ENCODE data around the gene DARS2.
"Not testable (repeated sequence)": the region's sequence is repeated elsewhere in the genome, so short reads cannot be mapped to it uniquely, and the experiment has no call there.

Gene DARS2

DNA sequence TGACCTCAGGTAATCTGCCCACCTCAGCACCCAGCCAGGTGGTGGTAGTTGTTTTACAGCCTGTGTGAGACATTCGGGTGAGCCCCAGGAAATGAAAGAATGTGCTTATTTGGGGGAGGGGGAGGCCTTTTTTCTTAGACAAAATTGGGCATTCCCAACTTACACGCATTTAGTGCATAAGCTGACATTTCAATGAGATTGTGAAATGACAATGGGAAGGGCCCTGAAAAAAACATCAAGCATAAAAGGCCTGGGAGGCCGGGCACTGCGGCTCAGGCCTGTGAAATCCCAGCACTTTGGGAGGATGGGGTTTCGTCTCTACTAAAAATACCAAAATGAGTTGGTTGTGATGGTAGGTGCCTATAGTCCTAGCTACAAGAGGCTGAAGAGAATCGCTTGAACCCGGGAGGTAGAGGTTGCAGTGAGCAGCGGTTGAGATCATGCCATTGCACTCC is 38.3 kb downstream of the DARS2 start:
- DNase-seq: no peak

DNA sequence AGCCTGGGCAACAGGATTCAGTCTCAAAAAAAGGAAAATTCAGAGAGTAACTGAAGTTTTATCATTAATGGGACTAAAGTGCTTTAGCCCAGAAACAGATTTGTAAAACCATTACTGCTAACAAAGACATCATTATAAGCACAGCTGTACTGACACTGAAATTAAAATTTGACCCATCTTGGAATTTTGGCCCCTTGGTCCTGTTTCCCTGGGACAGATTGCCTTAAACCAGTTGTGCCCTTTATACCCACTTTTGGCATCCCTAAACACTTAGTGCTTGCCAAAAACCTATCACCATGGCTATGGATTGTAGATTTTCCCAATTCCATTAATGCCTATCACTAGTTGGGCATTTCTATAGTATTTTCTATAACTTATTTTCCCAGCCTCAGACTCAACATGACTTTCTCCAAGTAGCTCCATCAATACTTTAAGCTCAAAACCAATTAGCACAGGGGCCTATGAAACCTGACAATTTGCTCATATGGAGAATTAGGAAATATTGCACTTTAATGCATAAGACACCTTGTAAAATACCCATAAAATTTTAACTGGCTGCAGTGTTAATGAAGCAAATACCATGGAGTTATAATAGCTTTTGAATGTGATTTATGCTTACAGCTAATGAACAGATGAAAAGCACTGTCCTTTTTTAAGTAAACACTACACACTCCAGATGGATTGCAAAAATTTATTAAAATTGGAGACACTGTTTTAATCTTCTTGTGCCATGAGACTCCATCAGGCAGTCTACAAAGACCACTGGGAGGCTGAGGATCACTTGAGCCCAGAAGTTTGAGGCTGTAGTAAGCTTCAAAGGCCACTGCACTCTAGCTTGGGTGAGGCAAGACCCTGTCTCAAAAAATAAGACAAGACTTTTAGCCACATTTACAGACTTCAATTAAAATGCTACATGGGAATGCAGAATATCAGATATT is 39.0 kb downstream of the DARS2 start:
- DNase-seq: no peak

DNA sequence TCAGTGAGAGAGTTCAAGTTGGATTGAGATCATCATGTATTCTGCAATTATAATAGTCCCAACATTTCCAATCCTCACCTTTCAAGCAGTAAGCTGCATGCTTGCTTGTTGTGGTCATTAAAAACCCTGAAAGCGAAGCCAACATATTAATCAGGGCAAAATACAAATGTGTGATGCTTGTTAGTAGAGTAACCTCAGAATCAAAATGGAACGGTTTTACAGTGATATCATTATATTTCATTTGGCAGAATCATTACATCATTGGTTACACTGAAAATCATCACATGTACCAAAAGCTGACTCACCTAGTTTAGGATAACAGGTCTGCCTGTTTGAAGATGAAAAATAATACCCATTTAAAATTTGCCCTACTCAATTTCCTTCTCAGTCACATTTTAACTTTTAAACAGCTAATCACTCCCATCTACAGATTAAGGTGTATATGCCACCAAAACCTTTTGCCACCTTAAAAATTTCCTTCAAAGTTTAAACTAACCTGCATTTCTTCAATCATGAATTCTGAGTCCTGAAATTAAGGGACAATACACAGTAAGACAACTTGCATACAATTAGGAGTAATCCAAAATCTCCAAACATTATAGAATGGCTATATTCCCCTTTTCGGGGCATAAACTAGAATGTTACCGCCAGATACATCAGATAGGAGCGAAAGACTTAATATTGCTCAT is 39.9 kb downstream of the DARS2 start:
- DNase-seq: no peak

DNA sequence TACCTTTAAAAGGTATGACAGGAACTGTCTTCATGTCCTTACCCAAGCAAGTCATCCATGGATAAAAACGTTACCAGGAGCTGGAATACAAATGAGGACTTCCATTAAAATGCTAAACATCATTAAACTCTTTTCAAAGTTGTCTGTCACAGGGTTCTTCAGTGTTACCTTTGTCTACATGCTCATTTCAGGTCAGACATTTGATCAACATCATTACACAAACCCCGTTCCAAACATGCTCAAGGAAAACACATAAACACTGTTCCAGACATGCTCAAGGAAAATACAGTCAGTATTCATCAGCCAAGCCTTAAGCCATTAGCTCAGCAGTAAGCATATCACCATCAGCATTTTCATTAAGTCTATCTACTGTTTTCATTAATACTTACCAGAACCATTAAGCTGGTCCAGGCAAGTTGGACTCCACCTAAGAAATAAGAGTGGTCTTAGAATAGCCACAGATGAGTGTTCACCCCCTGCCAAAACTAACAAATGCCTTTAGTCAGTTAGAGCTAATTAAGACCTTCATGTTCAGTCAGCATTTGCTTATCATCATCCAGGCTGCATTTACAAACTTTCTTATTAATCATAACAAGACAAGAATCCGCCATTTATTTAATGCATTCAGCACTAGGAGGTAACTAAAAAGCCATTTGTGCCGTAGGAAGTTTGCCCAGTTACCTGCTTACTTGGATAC is 41.1 kb downstream of the DARS2 start:
- no peak for DNase-seq

DNA sequence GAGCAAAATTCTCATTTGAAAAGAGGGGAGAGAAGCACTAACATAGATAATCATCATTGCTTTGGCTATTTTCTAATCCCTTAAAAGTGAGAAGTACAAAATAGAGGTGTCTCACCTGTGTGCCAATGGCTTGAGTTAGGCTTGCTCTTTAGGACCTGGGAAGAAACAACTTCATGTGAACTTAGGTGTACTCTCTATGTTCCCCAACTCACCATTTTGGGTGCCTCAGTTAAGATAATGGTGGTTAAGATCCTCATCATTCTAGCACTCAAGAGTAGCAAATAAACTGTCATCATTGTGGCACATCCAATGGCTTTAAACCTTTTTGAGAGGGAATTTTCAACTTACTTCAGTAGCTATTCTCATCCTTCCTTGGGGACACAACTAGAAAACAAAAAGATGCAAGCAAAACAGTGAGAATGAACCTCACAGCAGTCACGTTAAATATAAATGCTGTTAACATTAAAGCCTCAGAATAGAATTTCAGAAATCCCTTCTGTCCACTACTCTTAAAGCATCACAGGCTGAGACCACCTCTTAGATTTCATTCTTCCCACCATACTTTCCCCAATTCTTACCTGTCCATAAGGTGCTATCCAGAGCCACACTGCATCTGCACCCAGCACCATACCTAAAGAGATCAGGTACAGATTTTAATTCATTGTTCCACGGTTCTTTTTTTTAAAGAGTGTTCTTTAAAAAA is 42.1 kb downstream of the DARS2 start:
- DNase-seq: no peak

DNA sequence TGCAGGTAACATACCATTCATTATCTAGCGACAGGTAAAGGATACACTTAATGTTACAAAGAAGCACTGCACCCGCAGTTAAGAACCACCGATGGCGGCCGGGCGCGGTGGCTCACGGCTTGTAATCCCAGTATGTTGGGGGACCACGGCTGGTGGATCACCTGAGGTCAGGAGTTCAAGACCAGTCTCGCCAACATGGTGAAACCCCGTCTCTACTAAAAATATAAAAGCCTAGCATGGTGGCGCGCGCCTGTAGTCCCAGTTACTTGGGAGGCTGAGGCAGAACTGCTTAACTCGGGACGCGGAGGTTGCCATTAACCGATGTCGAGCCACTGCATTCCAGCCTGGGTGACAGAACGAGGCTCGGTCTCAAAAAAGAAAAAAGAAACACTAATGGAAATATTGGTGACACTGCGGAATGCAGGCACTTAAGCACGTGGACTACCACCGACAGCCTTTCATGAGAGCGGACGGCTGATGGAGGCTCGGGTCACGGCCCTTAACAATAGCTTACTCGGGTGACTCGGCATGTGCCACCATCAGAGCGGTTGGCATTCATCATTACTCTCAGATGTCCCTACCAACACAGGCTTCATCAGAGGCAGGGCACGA is 42.8 kb downstream of the DARS2 start:
- no peak for DNase-seq

DNA sequence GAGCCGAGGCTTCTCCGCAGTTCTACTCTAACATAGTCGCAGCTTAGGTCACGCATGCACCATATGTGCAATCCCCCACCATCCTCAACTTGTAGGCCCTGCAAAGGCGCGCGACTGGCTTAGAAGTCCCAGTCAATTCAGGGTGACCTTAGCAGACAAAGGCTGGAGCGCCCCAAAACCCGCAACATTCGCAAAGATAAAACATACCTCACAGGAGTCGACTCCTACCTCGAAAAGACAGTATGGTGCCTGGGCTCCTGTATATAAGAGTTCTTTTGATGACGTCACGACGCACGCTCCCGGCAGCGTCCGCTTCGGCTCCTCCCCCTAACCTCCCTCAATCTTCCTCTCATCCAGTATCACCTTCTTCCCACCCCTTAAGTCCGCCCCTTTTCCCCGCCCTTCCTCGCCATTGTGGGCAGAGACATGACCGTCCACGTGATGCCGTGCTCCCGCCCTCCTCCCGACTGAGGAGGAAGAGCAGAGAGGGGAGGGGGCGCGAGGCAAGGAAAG is 43.3 kb downstream of the DARS2 start, which contains the start of gene GAS5:
GAS5 (minus strand) TSS at position 237 of the 513 bp plus-strand sequence.
- DNase-seq: peak; percentile 99

DNA sequence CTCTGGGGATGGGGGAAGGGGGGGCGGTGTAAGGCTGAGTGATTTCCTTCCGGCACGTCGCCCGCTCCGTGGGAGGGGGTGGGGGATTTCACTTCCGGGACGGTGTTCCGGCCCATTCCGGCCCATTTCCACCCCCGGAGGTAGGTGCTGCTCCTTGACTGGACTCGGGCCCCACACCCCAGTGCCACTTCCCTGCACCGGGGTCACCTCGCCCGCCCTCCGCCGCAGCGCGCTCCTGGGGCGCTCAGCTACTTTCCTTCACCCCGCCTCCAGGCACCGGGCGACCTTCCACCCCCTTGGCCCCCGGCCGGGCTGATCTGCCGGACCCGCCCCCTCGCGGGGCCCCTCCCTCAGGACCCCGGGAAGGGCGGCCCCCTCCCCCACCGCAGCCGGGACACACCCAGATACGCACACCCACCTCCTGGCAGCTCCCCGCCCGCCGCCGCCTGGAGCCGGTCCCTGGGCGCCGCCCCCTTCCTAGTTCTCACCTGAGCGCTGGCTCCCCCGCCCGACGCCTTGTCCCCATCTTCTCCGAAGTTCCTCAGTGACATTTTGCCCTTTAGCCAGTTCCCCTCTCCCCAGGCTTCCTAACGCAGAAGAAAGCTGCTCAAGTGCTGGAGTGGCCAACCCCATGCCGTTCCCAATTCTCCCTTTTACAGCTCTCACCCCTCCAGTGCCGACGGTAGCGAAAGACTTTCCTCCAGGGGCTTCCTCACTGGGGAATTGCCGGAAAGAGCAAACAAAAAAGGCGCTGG is 44.0 kb downstream of the DARS2 start, which contains the start of gene ZBTB37:
ZBTB37 (plus strand) TSS at position 115 of the 755 bp plus-strand sequence. CDS start 1,846 bp downstream, outside the sequence.
- peak; percentile 94 for DNase-seq

DNA sequence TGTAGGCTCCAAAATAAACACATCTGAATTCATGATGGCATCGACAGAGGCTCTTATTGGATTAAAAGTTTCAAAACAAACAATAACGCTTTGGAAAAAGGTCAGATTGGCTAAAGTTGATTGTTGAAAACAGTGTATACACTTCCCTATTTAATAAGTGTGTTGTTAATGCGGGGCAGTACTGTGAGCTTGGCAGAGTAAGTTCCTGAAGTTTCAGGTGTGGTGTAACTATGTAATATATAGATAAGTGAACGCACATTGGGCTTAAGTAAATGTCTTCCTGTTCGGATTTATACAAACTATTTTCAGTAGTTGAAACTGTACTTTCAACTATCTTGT is 44.5 kb downstream of the DARS2 start:
- DNase-seq: no peak

DNA sequence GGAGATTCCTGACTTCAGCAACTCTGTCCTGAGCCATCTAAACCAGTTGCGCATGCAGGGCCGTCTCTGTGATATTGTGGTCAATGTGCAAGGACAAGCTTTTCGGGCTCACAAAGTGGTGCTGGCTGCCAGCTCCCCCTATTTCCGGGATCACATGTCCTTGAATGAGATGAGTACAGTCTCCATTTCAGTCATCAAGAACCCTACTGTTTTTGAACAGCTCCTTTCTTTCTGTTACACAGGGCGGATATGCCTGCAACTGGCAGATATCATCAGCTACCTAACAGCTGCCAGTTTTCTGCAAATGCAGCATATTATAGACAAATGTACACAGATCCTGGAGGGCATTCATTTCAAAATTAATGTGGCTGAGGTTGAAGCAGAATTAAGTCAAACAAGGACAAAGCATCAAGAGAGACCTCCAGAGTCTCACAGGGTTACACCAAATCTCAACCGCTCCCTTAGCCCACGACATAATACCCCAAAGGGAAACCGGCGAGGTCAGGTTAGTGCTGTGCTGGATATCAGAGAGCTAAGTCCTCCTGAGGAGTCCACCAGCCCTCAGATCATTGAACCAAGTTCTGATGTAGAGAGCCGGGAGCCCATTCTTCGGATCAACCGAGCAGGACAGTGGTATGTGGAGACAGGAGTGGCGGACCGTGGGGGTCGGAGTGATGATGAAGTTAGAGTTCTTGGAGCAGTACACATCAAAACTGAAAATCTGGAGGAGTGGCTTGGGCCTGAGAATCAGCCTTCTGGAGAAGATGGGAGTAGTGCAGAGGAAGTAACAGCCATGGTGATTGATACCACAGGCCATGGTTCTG is 46.0 kb downstream of the DARS2 start:
- DNase-seq: no peak

DNA sequence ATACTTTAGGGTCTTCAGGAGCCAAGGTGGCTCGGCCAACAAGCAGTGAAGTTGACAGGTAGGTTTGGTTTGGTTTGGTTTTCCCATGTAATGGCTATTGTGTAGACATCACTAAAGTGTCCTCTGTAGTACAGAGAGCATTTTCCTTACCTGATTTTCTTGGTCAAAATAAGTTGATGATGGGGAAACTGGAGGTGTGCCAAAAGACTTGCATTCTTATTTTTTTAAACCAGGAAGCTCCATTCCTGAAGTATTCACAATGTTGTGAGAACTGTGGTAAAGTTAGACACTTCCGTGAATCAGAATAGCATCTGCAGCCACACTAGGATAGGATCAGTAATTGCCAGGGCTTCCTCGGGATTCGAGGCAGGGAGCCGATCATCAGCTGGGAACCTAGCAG is 46.6 kb downstream of the DARS2 start:
- no peak for DNase-seq

DNA sequence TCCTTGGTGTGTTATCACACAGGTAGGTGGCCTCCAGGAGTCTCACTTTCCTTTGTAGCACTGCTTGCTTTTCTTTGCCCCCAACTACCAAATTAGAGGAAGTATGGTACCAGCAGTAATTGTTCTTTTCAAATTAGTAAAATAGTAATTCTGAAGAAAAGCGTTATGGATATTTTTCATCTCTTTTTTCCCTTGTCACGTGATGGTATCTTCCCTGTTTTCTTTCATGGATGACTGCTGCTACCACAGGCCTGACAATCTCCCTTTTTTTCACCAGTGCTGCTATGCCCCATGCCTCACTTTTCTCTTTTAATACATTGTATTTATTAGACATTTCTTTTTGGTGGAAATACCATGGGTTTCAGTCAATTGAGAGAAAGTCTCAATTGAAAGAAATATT is 47.0 kb downstream of the DARS2 start:
- no peak for DNase-seq

DNA sequence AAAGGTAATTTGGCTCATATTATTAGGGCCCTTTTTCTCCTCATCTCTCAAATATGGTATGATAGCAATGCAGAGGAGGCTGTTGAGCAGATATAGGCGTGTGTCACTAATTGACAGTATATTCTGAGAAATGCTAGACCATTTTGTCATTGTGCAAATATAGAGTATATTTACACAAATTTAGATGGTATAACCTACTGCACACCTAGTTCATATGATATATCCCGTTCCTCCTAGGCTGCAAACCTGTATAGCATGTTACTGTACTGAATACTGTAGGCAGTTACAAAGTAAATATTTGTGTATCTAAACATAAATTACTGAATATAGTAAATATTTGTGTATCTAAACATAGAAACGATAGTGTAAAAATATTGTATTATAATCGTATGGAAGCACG is 52.3 kb downstream of the DARS2 start:
- DNase-seq: no peak

DNA sequence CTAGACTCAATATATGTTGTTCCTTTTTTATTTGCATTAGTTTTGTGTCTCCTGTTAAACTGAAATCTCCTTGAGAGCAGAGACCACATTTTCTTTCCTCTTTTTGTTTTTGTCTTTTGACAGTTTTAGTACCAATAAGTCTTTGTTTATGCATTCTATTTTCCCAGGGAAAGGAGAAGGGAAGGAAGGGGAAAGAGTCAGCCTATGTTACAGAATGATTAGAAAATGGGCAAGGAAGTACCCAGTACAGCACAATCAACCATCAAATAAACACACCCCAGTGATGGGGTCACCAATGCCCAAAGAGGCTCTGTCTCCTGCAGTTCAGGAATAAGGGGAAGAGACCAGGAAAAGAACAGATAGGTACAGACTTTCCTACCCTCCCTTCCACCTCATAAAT is 53.8 kb downstream of the DARS2 start:
- DNase-seq: no peak

DNA sequence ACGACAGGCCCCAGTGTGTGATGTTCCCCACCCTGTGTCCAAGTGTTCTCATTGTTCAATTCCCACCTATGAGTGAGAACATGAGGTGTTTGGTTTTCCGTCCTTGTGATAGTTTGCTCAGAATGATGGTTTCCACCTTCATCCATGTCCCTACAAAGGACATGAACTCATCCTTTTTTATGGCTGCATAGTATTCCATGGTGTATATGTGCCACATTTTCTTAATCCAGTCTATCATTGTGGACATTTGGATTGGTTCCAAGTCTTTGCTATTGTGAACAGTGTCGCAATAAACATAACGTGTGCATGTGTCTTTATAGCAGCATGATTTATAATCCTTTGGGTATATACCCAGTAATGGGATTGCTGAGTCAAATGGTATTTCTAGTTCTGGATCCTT is 56.6 kb downstream of the DARS2 start:
- DNase-seq: not testable (repeated sequence)

DNA sequence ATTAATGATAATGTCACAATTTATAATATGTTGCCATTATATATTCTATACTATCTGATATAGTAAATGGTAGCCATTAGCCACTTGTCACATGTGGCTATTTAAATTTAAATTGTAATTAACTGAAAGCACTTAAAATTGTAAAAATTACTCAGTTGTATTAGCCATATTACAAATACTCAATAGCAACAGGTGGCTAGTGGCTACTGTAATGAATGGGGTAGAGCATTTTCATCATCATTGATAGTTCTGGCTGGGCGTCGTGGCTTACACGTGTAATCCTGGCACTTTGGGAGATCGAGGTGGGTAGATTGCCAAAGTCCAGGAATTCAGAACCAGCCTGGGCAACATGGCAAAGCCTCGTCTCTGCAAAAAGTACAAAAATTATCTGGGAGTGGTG is 60.2 kb downstream of the DARS2 start:
- no peak for DNase-seq

DNA sequence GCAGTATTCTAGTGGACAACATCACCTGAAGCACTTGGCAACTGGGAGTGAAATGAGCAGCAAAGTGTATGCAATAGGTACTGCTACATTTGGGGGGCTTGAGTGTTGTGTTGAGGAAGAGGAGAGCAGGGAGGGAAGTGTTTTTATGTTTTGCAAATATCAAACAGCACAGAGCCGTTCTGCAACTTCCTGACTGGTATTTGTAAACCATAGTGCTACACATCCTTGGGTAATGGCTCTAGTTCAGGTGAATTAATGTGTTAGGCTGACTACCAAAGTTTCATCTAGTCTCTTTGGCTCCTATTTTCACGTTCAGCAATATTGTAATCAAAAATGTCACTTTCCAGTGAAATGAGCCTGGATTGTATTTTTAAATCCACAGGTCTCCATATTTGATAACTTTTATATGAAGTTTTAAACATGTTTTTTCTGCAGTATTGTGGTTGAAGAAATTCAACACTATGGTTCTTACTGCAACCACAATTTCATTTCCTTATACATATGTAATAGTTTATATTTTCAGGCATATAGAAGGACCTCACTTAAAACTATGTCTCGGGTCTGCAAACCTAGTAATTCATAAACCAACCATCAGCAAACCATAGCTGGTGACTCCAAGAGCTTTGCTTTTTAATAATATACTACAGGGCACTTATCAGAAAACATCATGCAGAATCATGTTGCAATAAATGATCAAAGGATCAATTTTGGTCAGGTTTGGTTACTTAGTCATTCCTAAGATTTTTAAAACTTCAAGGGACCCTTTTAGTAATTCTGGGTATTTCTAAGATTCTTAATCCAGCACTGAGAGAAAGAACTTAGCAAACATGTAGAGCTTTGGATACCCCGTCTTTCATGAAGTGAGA is 62.5 kb downstream of the DARS2 start:
- DNase-seq: no peak

DNA sequence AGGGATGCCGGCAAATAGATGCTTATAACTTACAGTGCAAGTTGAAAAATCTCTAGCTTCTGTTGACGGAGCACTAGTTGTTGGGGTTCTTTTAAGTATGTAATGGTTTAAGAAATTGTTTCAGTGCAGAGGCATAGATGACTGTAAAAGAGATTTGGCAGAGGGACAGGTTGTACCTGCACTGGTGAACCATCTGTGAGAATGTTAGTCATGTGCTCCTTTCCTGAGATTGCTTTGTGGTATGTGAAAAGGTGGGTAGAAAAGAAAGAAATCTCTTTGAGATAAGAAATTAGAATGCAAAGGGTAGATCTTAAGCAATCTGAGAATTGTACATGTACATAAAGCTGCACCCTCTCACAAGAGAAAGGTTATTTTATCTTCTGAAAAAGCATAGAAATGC is 63.2 kb downstream of the DARS2 start:
- no peak for DNase-seq

DNA sequence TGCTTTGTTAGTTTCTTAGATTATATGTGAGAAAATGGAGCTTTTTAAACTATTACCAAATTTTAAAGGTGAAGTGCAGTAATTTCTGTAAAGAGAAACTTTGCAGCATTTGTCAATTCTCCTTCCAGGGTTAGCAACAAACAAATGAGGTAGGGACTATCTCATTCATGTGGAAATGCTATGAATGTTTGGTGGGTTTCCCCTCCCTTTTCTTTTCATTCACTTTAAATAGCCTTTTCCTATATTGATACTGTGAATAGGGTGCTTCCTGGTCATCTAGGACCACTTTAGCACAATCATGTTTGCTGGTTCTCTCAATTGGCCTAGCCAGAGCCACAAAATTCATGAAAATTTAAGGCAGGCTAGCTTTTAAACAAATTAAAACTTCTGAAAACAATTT is 64.3 kb downstream of the DARS2 start:
- DNase-seq: no peak

Data from NCI-H2171 (cell line).